ENCODE results near the gene RBM20.

DNA sequence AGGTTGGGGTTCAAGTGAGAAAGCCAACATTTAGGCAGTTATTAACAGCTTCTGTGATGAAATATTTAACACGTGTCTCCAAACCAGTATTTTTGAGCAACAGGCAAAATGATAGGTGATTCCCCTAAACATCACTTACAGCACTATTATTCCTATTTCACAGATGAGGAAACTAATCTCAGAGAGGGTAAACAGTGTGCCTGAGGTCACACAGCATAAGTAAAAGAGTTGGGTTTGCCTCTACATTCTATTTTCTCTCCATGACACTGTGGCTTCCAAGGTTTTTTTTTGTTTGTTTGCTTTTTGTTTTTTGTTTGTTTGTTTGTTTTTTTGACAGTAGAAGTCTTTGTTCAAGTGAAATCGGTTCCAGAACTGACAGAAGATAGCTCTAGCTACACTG lies 184.4 kb downstream of the RBM20 start:
- TF ChIP-seq, protein P1, sequence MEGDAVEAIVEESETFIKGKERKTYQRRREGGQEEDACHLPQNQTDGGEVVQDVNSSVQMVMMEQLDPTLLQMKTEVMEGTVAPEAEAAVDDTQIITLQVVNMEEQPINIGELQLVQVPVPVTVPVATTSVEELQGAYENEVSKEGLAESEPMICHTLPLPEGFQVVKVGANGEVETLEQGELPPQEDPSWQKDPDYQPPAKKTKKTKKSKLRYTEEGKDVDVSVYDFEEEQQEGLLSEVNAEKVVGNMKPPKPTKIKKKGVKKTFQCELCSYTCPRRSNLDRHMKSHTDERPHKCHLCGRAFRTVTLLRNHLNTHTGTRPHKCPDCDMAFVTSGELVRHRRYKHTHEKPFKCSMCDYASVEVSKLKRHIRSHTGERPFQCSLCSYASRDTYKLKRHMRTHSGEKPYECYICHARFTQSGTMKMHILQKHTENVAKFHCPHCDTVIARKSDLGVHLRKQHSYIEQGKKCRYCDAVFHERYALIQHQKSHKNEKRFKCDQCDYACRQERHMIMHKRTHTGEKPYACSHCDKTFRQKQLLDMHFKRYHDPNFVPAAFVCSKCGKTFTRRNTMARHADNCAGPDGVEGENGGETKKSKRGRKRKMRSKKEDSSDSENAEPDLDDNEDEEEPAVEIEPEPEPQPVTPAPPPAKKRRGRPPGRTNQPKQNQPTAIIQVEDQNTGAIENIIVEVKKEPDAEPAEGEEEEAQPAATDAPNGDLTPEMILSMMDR (IDR thresholded peaks at IDR 0.05; ENCODE audit: low read length), result no peak
- TF ChIP-seq EZH2 (optimal IDR thresholded peaks at IDR 0.05; ENCODE audit: low read depth, low read length), result no peak
- no peak for TF ChIP-seq EZH2phosphoT487 (IDR thresholded peaks at IDR 0.05; ENCODE audit: low read length)

All from MM.1S (cell line).